GM23338 (cell line): ENCODE results near the gene BCL2L12. TPM values are rescaled to one million over a fixed set of nuclear protein-coding genes. Genes with fewer than 3 reads are reported as not detected.

Source experiments
- ATAC-seq: fragments of 200-7000 bp; cut with Tn5 transposase; 3 replicates; pipeline ENCODE4 v1.9.1; 2020
- DNase-seq: peaks from one replicate; pipeline ENCODE4 v3.0.0-alpha.2; 2015; ENCODE audit warnings: low spot score
- H2AFZ ChIP-seq: fragments of 200-600 bp; sonication (generic); 2 replicates; pipeline ENCODE4 v1.8.0; 2016; ENCODE audit warnings: antibody characterized with exemption, mild to moderate bottlenecking, moderate library complexity
- H3F3A ChIP-seq: fragments of 200-600 bp; sonication (generic); replicated peaks from 2 replicates; pipeline ENCODE4 v1.8.0; 2017; ENCODE audit warnings: antibody characterized with exemption, mixed run types, low read depth
- H3K27ac ChIP-seq: fragments of 200-600 bp; sonication (generic); 2 replicates; pipeline ENCODE4 v1.6.1; 2016; ENCODE audit warnings: low read depth
- H3K27me3 ChIP-seq: fragments of 200-600 bp; sonication (generic); 2 replicates; pipeline ENCODE4 v1.8.0; 2016; ENCODE audit warnings: mild to moderate bottlenecking, mixed run types, moderate library complexity; ENCODE audit not compliant: insufficient read depth
- H3K36me3 ChIP-seq: fragments of 200-600 bp; sonication (generic); 2 replicates; pipeline ENCODE4 v1.8.0; 2016; ENCODE audit warnings: mild to moderate bottlenecking; ENCODE audit not compliant: insufficient read depth
- H3K4me1 ChIP-seq: fragments of 200-600 bp; sonication (generic); 2 replicates; pipeline ENCODE4 v1.8.0; 2016; ENCODE audit warnings: mild to moderate bottlenecking, moderate library complexity; ENCODE audit not compliant: insufficient read depth
- H3K4me2 ChIP-seq: fragments of 200-600 bp; sonication (generic); 2 replicates; pipeline ENCODE4 v1.7.1; 2017; ENCODE audit warnings: mixed run types
- H3K4me3 ChIP-seq: fragments of 200-600 bp; sonication (generic); 2 replicates; pipeline ENCODE4 v1.6.1; 2016; ENCODE audit warnings: mixed run types
- H3K79me2 ChIP-seq: fragments of 200-600 bp; sonication (generic); replicated peaks from 2 replicates; pipeline ENCODE4 v1.8.0; 2017; ENCODE audit warnings: mild to moderate bottlenecking; ENCODE audit not compliant: insufficient read depth
- H3K9me2 ChIP-seq: fragments of 200-600 bp; sonication (generic); 2 replicates; pipeline ENCODE4 v1.8.0; 2017; ENCODE audit not compliant: insufficient read depth
- H4K20me1 ChIP-seq: fragments of 200-600 bp; sonication (generic); replicated peaks from 2 replicates; pipeline ENCODE4 v1.8.0; 2017; ENCODE audit warnings: mild to moderate bottlenecking; ENCODE audit not compliant: insufficient read depth
- H3K27ac Mint-ChIP-seq: 2 replicates; pipeline ENCODE4 v1.8.0; 2020; ENCODE audit warnings: inconsistent platforms, mild to moderate bottlenecking, moderate library complexity, mixed read lengths
- H3K27me3 Mint-ChIP-seq: 3 replicates; pipeline ENCODE4 v1.8.0; 2022; ENCODE audit warnings: low read depth, mild to moderate bottlenecking, moderate library complexity, mixed read lengths, inconsistent platforms; ENCODE audit not compliant: insufficient read depth, poor library complexity
- H3K36me3 Mint-ChIP-seq: 3 replicates; pipeline ENCODE4 v1.8.0; 2021; ENCODE audit warnings: low read depth, mild to moderate bottlenecking, inconsistent platforms, moderate library complexity, mixed read lengths
- H3K4me1 Mint-ChIP-seq: 3 replicates; pipeline ENCODE4 v1.8.0; 2020; ENCODE audit warnings: mild to moderate bottlenecking, inconsistent platforms, mixed read lengths
- H3K4me3 Mint-ChIP-seq: 3 replicates; pipeline ENCODE4 v1.8.0; 2021; ENCODE audit warnings: moderate library complexity, mild to moderate bottlenecking, inconsistent platforms, mixed read lengths
- H3K9me3 Mint-ChIP-seq: 3 replicates; pipeline ENCODE4 v1.8.0; 2020; ENCODE audit warnings: moderate library complexity, mild to moderate bottlenecking, inconsistent platforms, mixed read lengths
- CREB1 ChIP-seq: fragments of 250-450 bp; sonication (Bioruptor Pico); IDR thresholded peaks from 2 replicates; pipeline ENCODE4 v1.5.0; 2020; ENCODE audit warnings: low read depth, mild to moderate bottlenecking, moderate library complexity
- EZH2 ChIP-seq: fragments of 200-600 bp; sonication (generic); IDR thresholded peaks from one replicate; pipeline ENCODE4 v1.8.0; 2017; ENCODE audit warnings: antibody characterized with exemption, mild to moderate bottlenecking, low read depth; ENCODE audit not compliant: unreplicated experiment
- EZH2phosphoT487 ChIP-seq: fragments of 200-600 bp; sonication (generic); IDR thresholded peaks from one replicate; pipeline ENCODE4 v1.8.1; 2018; ENCODE audit warnings: antibody characterized with exemption; ENCODE audit not compliant: unreplicated experiment
- JUNB ChIP-seq: IDR thresholded peaks from one replicate; pipeline ENCODE4 v1.6.1; 2016; ENCODE audit warnings: antibody characterized with exemption; ENCODE audit not compliant: unreplicated experiment
- NANOG ChIP-seq: IDR thresholded peaks from 2 replicates; pipeline ENCODE4 v1.6.1; 2016; ENCODE audit warnings: antibody characterized with exemption, borderline replicate concordance
- POLR2AphosphoS5 ChIP-seq: IDR thresholded peaks from 2 replicates; pipeline ENCODE4 v1.6.1; 2016; ENCODE audit warnings: antibody characterized with exemption, low read depth
- STAT1 ChIP-seq: IDR thresholded peaks from one replicate; pipeline ENCODE4 v1.6.1; 2016; ENCODE audit warnings: antibody characterized with exemption; ENCODE audit not compliant: unreplicated experiment
- ZNF114 ChIP-seq: fragments of 250-450 bp; sonication (Bioruptor Pico); IDR thresholded peaks from 2 replicates; pipeline ENCODE4 v1.5.0; 2020; ENCODE audit warnings: mild to moderate bottlenecking, moderate library complexity
- ZNF331 ChIP-seq: fragments of 250-450 bp; sonication (Bioruptor Pico); IDR thresholded peaks from 2 replicates; pipeline ENCODE4 v1.5.0; 2020; ENCODE audit warnings: low read depth, mild to moderate bottlenecking, moderate library complexity
- polyA plus RNA-seq: library from polyadenylated mRNA; unstranded; fragments of >200 nt; fragmentation: Nextera tagmentation; extraction: Ambion mirVana; gene quantifications from 2 replicates; pipeline ENCODE4 v1.2.1, GENCODE V29; 2016
- total RNA-seq: library from RNA; depleted of rRNA; stranded (reverse); fragments of >200 nt; shearing (Covaris generic); gene quantifications from 2 replicates; pipeline ENCODE4 v1.2.3, GENCODE V29; 2014
- TF ChIP-seq, protein P1 (sequence below), 2 experiments: fragments of 200-600 bp in 1 of 2; sonication (generic) in 1 of 2; conservative IDR thresholded peaks; 2 replicates each; pipeline versions ENCODE4 v1.5.1 to v1.6.1; 2016 to 2017; ENCODE audit warnings: antibody characterized with exemption in 2 of 2, low read depth in 2 of 2, mild to moderate bottlenecking in 2 of 2, moderate library complexity in 1 of 2
- TF ChIP-seq, protein P2 (sequence below): IDR thresholded peaks from 2 replicates; pipeline ENCODE4 v1.6.1; 2016; ENCODE audit warnings: antibody characterized with exemption
- TF ChIP-seq, protein P3 (sequence below): fragments of 250-450 bp; sonication (Bioruptor Pico); IDR thresholded peaks from 2 replicates; pipeline ENCODE4 v1.5.0; 2020; ENCODE audit warnings: mild to moderate bottlenecking, moderate library complexity

The BCL2L12 gene
- total and polyA plus RNA-seq, 2 experiments from 2014 or later = 61.3 to 102 TPM

DNA sequence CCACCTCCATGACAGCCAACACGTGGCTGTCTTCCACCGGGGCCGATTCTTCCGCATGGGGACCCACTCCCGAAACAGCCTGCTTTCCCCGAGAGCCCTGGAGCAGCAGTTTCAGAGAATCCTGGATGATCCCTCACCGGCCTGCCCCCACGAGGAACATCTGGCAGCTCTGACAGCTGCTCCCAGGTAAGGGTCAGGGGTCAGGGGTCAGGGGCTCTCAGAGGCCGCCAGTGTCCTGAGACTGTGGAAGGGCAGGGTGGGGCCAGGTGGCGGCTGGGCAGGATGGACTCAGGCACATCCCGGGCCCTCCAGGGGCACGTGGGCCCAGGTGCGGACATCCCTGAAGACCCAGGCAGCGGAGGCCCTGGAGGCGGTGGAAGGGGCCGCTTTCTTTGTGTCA, 40.2 kb downstream of the BCL2L12 start:
- Histone ChIP-seq H3K79me2 (no peaks in the 10 kb centered on the region), H3K4me3 (no peak overlapping the region), H3K4me1 (no peaks in the 10 kb centered on the region), H3K9me2 (no peaks in the 10 kb centered on the region), H3K27ac (no peak overlapping the region), H3K27me3 (no peaks in the 10 kb centered on the region), H3K36me3 (peaks cover 7% of the 10 kb centered on the region; the same call in 1 of the 2 replicates), H3F3A (no peaks in the 10 kb centered on the region), H2AFZ (no peak overlapping the region), H4K20me1 (no peaks in the 10 kb centered on the region), H3K4me2 (no peak overlapping the region)
- no peak overlapping the region for H3K27ac Mint-ChIP-seq
- no peak for ATAC-seq
- no peak overlapping the region for H3K4me3 Mint-ChIP-seq
- TF ChIP-seq EZH2 = no peak
- no peak for TF ChIP-seq JUNB
- TF ChIP-seq ZNF114 (CRISPR knock-in tag) = no peak
- TF ChIP-seq, protein P1, sequence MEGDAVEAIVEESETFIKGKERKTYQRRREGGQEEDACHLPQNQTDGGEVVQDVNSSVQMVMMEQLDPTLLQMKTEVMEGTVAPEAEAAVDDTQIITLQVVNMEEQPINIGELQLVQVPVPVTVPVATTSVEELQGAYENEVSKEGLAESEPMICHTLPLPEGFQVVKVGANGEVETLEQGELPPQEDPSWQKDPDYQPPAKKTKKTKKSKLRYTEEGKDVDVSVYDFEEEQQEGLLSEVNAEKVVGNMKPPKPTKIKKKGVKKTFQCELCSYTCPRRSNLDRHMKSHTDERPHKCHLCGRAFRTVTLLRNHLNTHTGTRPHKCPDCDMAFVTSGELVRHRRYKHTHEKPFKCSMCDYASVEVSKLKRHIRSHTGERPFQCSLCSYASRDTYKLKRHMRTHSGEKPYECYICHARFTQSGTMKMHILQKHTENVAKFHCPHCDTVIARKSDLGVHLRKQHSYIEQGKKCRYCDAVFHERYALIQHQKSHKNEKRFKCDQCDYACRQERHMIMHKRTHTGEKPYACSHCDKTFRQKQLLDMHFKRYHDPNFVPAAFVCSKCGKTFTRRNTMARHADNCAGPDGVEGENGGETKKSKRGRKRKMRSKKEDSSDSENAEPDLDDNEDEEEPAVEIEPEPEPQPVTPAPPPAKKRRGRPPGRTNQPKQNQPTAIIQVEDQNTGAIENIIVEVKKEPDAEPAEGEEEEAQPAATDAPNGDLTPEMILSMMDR (conservative IDR thresholded peaks at IDR 0.05; ENCODE audit: low read depth in 2 of 2) = no peak
- TF ChIP-seq CREB1 (CRISPR knock-in tag) = no peak
- TF ChIP-seq, protein P2, sequence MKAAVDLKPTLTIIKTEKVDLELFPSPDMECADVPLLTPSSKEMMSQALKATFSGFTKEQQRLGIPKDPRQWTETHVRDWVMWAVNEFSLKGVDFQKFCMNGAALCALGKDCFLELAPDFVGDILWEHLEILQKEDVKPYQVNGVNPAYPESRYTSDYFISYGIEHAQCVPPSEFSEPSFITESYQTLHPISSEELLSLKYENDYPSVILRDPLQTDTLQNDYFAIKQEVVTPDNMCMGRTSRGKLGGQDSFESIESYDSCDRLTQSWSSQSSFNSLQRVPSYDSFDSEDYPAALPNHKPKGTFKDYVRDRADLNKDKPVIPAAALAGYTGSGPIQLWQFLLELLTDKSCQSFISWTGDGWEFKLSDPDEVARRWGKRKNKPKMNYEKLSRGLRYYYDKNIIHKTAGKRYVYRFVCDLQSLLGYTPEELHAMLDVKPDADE = no peak
- no peak for TF ChIP-seq EZH2phosphoT487
- no peak for TF ChIP-seq STAT1
- no peaks in the 10 kb centered on the region for H3K9me3 Mint-ChIP-seq
- H3K4me1 Mint-ChIP-seq = no peaks in the 10 kb centered on the region
- peaks cover 52% of the 10 kb centered on the region for H3K36me3 Mint-ChIP-seq
- H3K27me3 Mint-ChIP-seq = peaks cover 13% of the 10 kb centered on the region
- no peak for DNase-seq

DNA sequence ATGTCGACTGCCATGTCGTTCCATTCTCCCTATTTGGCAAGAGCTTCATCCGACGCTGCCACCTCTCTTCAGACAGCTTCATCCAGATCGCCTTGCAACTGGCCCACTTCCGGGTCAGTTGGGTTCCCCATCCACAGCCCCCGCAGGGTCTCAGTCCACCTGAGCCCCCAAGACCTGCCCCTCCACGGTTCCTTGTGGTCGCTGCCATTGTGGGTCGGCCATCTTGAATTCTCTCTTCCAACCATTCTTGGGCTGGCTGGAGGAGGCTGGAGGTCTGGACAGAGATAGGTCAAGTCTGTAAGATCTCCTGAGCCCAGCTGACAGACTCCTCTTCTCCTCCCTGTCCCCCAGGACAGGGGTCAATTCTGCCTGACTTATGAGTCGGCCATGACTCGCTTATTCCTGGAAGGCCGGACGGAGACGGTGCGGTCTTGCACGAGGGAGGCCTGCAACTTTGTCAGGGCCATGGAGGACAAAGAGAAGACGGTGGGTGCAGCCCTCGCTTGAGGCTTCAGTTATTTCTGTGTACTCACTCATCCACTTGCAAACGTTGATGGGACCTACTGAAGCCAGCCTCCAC, 44.7 kb downstream of the BCL2L12 start:
- no peak for DNase-seq
- Histone ChIP-seq H3K27me3 (no peaks in the 10 kb centered on the region), H3K27ac (no peak overlapping the region), H3K36me3 (peaks cover 7% of the 10 kb centered on the region; the same call in 1 of the 2 replicates), H2AFZ (no peak overlapping the region), H3K9me2 (no peaks in the 10 kb centered on the region), H3K4me1 (peaks cover 3% of the 10 kb centered on the region; the same call in 1 of the 2 replicates), H3K79me2 (no peaks in the 10 kb centered on the region), H3K4me3 (no peak overlapping the region), H4K20me1 (no peaks in the 10 kb centered on the region), H3F3A (no peaks in the 10 kb centered on the region), H3K4me2 (no peak overlapping the region)
- H3K4me1 Mint-ChIP-seq = 0 out of 3 replicates have a peak, but pooled peaks cover 2% of the 10 kb centered on the region
- no peak for ATAC-seq
- H3K27ac Mint-ChIP-seq = no peak overlapping the region
- H3K4me3 Mint-ChIP-seq = no peak overlapping the region
- peaks cover 69% of the 10 kb centered on the region for H3K36me3 Mint-ChIP-seq
- no peaks in the 10 kb centered on the region for H3K9me3 Mint-ChIP-seq
- H3K27me3 Mint-ChIP-seq = peaks cover 14% of the 10 kb centered on the region
- no peak for TF ChIP-seq NANOG
- no peak for TF ChIP-seq POLR2AphosphoS5
- TF ChIP-seq, protein P3, sequence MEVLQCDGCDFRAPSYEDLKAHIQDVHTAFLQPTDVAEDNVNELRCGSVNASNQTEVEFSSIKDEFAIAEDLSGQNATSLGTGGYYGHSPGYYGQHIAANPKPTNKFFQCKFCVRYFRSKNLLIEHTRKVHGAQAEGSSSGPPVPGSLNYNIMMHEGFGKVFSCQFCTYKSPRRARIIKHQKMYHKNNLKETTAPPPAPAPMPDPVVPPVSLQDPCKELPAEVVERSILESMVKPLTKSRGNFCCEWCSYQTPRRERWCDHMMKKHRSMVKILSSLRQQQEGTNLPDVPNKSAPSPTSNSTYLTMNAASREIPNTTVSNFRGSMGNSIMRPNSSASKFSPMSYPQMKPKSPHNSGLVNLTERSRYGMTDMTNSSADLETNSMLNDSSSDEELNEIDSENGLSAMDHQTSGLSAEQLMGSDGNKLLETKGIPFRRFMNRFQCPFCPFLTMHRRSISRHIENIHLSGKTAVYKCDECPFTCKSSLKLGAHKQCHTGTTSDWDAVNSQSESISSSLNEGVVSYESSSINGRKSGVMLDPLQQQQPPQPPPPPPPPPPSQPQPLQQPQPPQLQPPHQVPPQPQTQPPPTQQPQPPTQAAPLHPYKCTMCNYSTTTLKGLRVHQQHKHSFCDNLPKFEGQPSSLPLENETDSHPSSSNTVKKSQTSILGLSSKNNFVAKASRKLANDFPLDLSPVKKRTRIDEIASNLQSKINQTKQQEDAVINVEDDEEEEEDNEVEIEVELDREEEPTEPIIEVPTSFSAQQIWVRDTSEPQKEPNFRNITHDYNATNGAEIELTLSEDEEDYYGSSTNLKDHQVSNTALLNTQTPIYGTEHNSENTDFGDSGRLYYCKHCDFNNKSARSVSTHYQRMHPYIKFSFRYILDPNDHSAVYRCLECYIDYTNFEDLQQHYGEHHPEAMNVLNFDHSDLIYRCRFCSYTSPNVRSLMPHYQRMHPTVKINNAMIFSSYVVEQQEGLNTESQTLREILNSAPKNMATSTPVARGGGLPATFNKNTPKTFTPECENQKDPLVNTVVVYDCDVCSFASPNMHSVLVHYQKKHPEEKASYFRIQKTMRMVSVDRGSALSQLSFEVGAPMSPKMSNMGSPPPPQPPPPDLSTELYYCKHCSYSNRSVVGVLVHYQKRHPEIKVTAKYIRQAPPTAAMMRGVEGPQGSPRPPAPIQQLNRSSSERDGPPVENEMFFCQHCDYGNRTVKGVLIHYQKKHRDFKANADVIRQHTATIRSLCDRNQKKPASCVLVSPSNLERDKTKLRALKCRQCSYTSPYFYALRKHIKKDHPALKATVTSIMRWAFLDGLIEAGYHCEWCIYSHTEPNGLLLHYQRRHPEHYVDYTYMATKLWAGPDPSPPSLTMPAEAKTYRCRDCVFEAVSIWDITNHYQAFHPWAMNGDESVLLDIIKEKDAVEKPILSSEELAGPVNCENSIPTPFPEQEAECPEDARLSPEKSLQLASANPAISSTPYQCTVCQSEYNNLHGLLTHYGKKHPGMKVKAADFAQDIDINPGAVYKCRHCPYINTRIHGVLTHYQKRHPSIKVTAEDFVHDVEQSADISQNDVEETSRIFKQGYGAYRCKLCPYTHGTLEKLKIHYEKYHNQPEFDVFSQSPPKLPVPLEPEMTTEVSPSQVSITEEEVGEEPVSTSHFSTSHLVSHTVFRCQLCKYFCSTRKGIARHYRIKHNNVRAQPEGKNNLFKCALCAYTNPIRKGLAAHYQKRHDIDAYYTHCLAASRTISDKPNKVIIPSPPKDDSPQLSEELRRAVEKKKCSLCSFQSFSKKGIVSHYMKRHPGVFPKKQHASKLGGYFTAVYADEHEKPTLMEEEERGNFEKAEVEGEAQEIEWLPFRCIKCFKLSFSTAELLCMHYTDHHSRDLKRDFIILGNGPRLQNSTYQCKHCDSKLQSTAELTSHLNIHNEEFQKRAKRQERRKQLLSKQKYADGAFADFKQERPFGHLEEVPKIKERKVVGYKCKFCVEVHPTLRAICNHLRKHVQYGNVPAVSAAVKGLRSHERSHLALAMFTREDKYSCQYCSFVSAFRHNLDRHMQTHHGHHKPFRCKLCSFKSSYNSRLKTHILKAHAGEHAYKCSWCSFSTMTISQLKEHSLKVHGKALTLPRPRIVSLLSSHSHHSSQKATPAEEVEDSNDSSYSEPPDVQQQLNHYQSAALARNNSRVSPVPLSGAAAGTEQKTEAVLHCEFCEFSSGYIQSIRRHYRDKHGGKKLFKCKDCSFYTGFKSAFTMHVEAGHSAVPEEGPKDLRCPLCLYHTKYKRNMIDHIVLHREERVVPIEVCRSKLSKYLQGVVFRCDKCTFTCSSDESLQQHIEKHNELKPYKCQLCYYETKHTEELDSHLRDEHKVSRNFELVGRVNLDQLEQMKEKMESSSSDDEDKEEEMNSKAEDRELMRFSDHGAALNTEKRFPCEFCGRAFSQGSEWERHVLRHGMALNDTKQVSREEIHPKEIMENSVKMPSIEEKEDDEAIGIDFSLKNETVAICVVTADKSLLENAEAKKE (CRISPR knock-in tag) = no peak
- TF ChIP-seq EZH2phosphoT487 = no peak
- TF ChIP-seq EZH2 = no peak
- TF ChIP-seq ZNF331 (CRISPR knock-in tag) = no peak
- no peak for TF ChIP-seq STAT1
- TF ChIP-seq, protein P2 = no peak
